Astrocyte (in vitro differentiated cells and primary cell): Measurements from ENCODE around the gene CDV3. TPM values are rescaled to one million over a fixed set of nuclear protein-coding genes. Genes with fewer than 3 reads are reported as not detected.

Experiments
- DNase-seq: peaks from one replicate; pipeline ENCODE4 v3.0.0-alpha.2; 2010; ENCODE audit warnings: low read depth
- FAIRE-seq: peaks from 2 replicates; lab custom pipeline; 2011; peaks lifted over from hg19 to GRCh38; lab: Jason Lieb, UNC
- H2AFZ ChIP-seq: 2 replicates; pipeline ENCODE4 v1.6.0; 2012; ENCODE audit warnings: low read depth, low read length, inconsistent platforms
- H3K27ac ChIP-seq: 2 replicates; pipeline ENCODE4 v1.5.1; 2011; ENCODE audit warnings: low read depth, low read length, inconsistent platforms
- H3K27me3 ChIP-seq: 2 replicates; pipeline ENCODE4 v1.6.0; 2011; ENCODE audit warnings: low read length, inconsistent platforms; ENCODE audit not compliant: insufficient read depth
- H3K36me3 ChIP-seq: 2 replicates; pipeline ENCODE4 v1.5.1; 2011; ENCODE audit warnings: low read length, inconsistent platforms; ENCODE audit not compliant: insufficient read depth
- H3K4me1 ChIP-seq: 2 replicates; pipeline ENCODE4 v1.5.1; 2011; ENCODE audit warnings: low read length, inconsistent platforms; ENCODE audit not compliant: insufficient read depth
- H3K4me2 ChIP-seq: 2 replicates; pipeline ENCODE4 v1.6.0; 2012; ENCODE audit warnings: low read length, inconsistent platforms
- H3K4me3 ChIP-seq: 2 replicates; pipeline ENCODE4 v1.5.1; 2011; ENCODE audit warnings: low read depth, mild to moderate bottlenecking, low read length, inconsistent platforms; ENCODE audit not compliant: insufficient read depth
- H3K79me2 ChIP-seq: 2 replicates; pipeline ENCODE4 v1.6.0; 2012; ENCODE audit warnings: mild to moderate bottlenecking, low read length, inconsistent platforms; ENCODE audit not compliant: insufficient read depth
- H3K9ac ChIP-seq: 2 replicates; pipeline ENCODE4 v1.6.0; 2012; ENCODE audit warnings: mild to moderate bottlenecking, low read length, inconsistent platforms
- H3K9me3 ChIP-seq: 2 replicates; pipeline ENCODE4 v1.5.1; 2012; ENCODE audit warnings: low read depth, mild to moderate bottlenecking, low read length, inconsistent platforms; ENCODE audit not compliant: insufficient read depth
- H4K20me1 ChIP-seq: 2 replicates; pipeline ENCODE4 v1.6.0; 2012; ENCODE audit warnings: low read length, inconsistent platforms; ENCODE audit not compliant: insufficient read depth
- H3K27ac Mint-ChIP-seq: one replicate; pipeline ENCODE4 v1.8.0; 2021; ENCODE audit warnings: mild to moderate bottlenecking, mixed read lengths; ENCODE audit not compliant: unreplicated experiment
- H3K27me3 Mint-ChIP-seq: one replicate; pipeline ENCODE4 v1.8.0; 2021; ENCODE audit warnings: low read depth, mixed read lengths; ENCODE audit not compliant: unreplicated experiment
- H3K36me3 Mint-ChIP-seq: one replicate; pipeline ENCODE4 v1.8.0; 2021; ENCODE audit warnings: low read depth, mixed read lengths; ENCODE audit not compliant: unreplicated experiment
- H3K4me1 Mint-ChIP-seq: one replicate; pipeline ENCODE4 v1.8.0; 2021; ENCODE audit warnings: low read depth, mixed read lengths; ENCODE audit not compliant: unreplicated experiment
- H3K4me3 Mint-ChIP-seq: one replicate; pipeline ENCODE4 v1.8.0; 2021; ENCODE audit warnings: mild to moderate bottlenecking, moderate library complexity, mixed read lengths; ENCODE audit not compliant: unreplicated experiment
- H3K9me3 Mint-ChIP-seq: one replicate; pipeline ENCODE4 v1.8.0; 2021; ENCODE audit warnings: mild to moderate bottlenecking, mixed read lengths; ENCODE audit not compliant: unreplicated experiment
- EZH2 ChIP-seq: IDR thresholded peaks from 2 replicates; pipeline ENCODE4 v1.6.1; 2012; ENCODE audit warnings: mild to moderate bottlenecking, low read length, inconsistent platforms; ENCODE audit not compliant: insufficient read depth
- total RNA-seq: library from RNA; stranded (reverse); gene quantifications from 2 replicates; pipeline ENCODE4 v1.2.1, GENCODE V29; 2021
- TF ChIP-seq, protein P1 (sequence below): IDR thresholded peaks from 2 replicates; pipeline ENCODE4 v1.5.1; 2011; ENCODE audit warnings: low read depth, mild to moderate bottlenecking, inconsistent platforms, low read length, moderate library complexity; ENCODE audit not compliant: insufficient read depth

Gene CDV3
- total RNA-seq, 1 donor from 2014 or later = 323 TPM

GRCh38 chr3:133570139-133570936 is 3.1 kb upstream of the CDV3 start:
- Mint-ChIP-seq H3K4me3 (peak overlapping the region; percentile 61), H3K27ac (peak overlapping the region; percentile 92), H3K36me3 (no peaks in the 10 kb centered on the region), H3K27me3 (no peaks in the 10 kb centered on the region), H3K4me1 (peaks cover 41% of the 10 kb centered on the region), H3K9me3 (no peaks in the 10 kb centered on the region)
- DNase-seq (peak; percentile 94), FAIRE-seq (peak; percentile 73)
- H2AFZ ChIP-seq = no peak overlapping the region
- H3K27ac ChIP-seq = peak overlapping the region; percentile 87
- TF ChIP-seq, protein P1, sequence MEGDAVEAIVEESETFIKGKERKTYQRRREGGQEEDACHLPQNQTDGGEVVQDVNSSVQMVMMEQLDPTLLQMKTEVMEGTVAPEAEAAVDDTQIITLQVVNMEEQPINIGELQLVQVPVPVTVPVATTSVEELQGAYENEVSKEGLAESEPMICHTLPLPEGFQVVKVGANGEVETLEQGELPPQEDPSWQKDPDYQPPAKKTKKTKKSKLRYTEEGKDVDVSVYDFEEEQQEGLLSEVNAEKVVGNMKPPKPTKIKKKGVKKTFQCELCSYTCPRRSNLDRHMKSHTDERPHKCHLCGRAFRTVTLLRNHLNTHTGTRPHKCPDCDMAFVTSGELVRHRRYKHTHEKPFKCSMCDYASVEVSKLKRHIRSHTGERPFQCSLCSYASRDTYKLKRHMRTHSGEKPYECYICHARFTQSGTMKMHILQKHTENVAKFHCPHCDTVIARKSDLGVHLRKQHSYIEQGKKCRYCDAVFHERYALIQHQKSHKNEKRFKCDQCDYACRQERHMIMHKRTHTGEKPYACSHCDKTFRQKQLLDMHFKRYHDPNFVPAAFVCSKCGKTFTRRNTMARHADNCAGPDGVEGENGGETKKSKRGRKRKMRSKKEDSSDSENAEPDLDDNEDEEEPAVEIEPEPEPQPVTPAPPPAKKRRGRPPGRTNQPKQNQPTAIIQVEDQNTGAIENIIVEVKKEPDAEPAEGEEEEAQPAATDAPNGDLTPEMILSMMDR = no peak
- no peak for TF ChIP-seq EZH2
- H3K9me3 ChIP-seq = no peaks in the 10 kb centered on the region
- no peaks in the 10 kb centered on the region for H3K27me3 ChIP-seq
- H3K4me1 ChIP-seq = peaks cover 47% of the 10 kb centered on the region
- H3K36me3 ChIP-seq = no peaks in the 10 kb centered on the region
- peak overlapping the region; percentile 60 for H3K9ac ChIP-seq
- H3K4me2 ChIP-seq = peak overlapping the region; percentile 76
- peak overlapping the region; percentile 6 for H3K4me3 ChIP-seq
- H3K79me2 ChIP-seq = peaks cover 11% of the 10 kb centered on the region
- peaks cover 11% of the 10 kb centered on the region for H4K20me1 ChIP-seq

DNA sequence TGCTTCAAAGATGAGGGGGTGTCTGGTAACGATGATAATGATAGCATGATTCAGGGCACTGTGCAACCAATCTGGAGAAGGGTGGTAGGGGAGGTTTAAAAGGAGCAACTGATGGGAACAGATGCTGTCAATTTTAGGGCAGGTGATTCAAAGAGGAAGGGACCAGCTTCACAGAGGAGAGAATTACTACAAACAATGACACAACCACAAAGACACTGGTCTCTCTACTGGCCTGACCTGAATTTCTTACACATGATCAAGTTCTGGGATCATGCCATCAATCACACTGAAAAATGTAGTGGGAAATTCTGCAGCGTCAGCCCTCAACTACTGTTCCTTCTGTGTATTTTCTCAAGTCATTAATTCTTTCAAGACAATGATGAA is 2.6 kb upstream of the CDV3 start:
- FAIRE-seq = no peak
- TF ChIP-seq, protein P1 = no peak
- TF ChIP-seq EZH2 = no peak

More for the DNA sequence above, 2.6 kb upstream of the CDV3 start:
- Histone ChIP-seq H3K79me2 (peaks cover 17% of the 10 kb centered on the region), H3K9me3 (no peaks in the 10 kb centered on the region), H3K27me3 (no peaks in the 10 kb centered on the region), H3K27ac (peak overlapping the region; percentile 87), H3K9ac (peak overlapping the region; percentile 60), H3K4me1 (peaks cover 51% of the 10 kb centered on the region), H3K4me2 (peak overlapping the region; percentile 76), H3K36me3 (peaks cover 3% of the 10 kb centered on the region), H4K20me1 (peaks cover 17% of the 10 kb centered on the region), H2AFZ (no peak overlapping the region), H3K4me3 (no peak overlapping the region)
- DNase-seq = peak; percentile 88
- Mint-ChIP-seq H3K4me1 (peaks cover 41% of the 10 kb centered on the region), H3K36me3 (peaks cover 3% of the 10 kb centered on the region), H3K4me3 (peak overlapping the region; percentile 61), H3K27ac (peak overlapping the region; percentile 92), H3K27me3 (no peaks in the 10 kb centered on the region), H3K9me3 (no peaks in the 10 kb centered on the region)
